ENCODE measurements around the gene LRRC7. TPM values are rescaled to one million over a fixed set of nuclear protein-coding genes. Genes with fewer than 3 reads are reported as not detected.

The LRRC7 gene
- 7.8 and 11.1 TPM in 2 replicates for total RNA-seq
- long read RNA-seq, partial matches to known transcripts: 1 of 13 reads
- long read RNA-seq, other reads (novel, unspliced or antisense): 12 of 13 reads

DNA sequence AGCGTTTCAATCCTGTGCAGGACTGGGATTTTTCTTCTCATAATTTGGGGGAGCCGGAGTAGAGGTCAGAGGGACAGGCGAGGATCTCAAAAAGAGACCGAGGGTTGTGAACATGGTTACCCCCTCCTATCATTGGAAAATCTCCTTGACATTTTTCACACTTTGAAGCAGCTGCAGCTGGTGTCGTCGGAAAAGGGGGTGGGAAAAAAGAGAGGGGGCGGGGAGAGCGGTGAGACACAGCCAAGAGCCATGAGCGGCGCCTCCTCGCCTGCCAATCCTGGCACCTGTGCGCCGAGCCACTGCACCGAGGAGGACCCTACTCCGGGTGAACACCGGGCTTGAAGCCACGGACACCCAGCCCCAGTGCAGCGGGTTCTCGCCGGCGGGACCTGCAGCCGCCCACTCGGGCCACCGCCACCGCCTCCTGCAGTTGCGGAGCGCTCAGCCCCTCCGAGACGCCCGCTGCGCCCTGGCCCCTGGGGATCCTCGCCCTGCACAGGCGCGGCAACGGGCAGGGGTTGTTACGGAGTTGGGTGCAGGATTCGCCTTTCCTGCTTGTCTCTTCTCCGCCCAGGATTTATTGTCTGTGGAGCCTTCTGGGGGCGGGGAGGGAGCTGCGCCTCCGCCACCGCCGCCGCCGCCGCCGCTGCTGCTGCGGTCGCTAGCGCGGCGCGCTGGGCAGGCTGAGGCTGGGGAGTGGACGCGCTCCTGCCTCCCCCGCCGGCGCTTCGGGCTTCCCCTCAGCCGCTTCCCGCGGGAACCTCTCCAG lies at the start of gene LRRC7:
Gene LRRC7, plus strand, starts transcription at position 271 of the 769 bp plus-strand sequence. CDS start 718 bp downstream, outside the sequence.
- Mint-ChIP-seq H3K27me3 (peaks cover 69% of the 10 kb centered on the region), H3K4me3 (ENCODE audit: low read depth) (peak within 1 kb of the TSS; percentile 81), H3K36me3 (ENCODE audit: insufficient read depth) (no peaks in the 10 kb centered on the region), H3K9me3 (ENCODE audit: low read depth) (no peaks in the 10 kb centered on the region), H3K4me1 (ENCODE audit: low read depth) (peaks cover 19% of the 10 kb centered on the region), H3K27ac (peak within 1 kb of the TSS; percentile 53)
- peak; percentile 29 for DNase-seq (ENCODE audit: low spot score, unreplicated experiment)
- TF ChIP-seq, protein P1, sequence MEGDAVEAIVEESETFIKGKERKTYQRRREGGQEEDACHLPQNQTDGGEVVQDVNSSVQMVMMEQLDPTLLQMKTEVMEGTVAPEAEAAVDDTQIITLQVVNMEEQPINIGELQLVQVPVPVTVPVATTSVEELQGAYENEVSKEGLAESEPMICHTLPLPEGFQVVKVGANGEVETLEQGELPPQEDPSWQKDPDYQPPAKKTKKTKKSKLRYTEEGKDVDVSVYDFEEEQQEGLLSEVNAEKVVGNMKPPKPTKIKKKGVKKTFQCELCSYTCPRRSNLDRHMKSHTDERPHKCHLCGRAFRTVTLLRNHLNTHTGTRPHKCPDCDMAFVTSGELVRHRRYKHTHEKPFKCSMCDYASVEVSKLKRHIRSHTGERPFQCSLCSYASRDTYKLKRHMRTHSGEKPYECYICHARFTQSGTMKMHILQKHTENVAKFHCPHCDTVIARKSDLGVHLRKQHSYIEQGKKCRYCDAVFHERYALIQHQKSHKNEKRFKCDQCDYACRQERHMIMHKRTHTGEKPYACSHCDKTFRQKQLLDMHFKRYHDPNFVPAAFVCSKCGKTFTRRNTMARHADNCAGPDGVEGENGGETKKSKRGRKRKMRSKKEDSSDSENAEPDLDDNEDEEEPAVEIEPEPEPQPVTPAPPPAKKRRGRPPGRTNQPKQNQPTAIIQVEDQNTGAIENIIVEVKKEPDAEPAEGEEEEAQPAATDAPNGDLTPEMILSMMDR (IDR thresholded peaks at IDR 0.05; ENCODE audit: unreplicated experiment): no peak

DNA sequence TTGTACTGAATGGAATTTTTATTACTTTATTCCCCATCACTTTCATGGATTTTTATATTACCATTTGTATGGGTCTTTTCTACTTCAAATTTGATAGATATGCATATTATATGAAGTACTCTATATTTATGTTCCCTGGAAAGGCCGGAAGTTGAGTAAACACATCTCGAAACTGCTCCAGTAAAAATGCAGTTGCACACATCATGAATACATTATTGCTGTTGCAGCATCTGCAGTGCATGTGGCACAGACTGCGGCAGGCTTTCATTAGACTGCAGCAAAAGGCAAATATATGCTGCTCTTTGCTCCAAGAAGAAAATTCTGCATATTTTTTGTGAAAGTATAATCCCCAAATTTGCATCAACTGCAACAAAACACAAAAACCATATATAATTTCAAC lies 48.7 kb upstream of the LRRC7 start:
- no peaks in the 10 kb centered on the region for H3K27me3 Mint-ChIP-seq
- TF ChIP-seq, protein P1 (IDR thresholded peaks at IDR 0.05; ENCODE audit: unreplicated experiment): no peak
- no peak overlapping the region for H3K4me3 Mint-ChIP-seq (ENCODE audit: low read depth)

DNA sequence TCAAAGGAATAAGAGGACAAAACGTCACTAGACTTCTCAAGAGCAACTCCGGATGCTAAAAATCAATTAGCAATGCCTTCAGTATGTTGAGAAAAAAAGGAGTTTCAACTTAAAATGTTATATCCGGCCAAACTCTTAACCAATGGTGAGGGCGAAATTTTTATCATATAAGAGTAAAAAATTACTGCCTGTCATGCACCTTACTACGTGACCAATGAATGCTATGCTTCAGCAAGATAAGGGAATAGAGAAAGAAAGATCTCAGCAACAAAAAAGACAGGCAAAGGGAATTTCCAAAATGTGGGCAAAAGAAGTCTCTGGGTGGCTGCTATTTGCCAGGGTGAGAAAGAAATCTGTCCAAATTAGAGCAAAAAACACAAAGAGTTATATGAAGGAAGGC lies 47.4 kb upstream of the LRRC7 start:
- Mint-ChIP-seq H3K4me1 (ENCODE audit: low read depth) (peaks cover 2% of the 10 kb centered on the region), H3K36me3 (ENCODE audit: insufficient read depth) (no peaks in the 10 kb centered on the region), H3K27me3 (no peaks in the 10 kb centered on the region), H3K9me3 (ENCODE audit: low read depth) (peaks cover 4% of the 10 kb centered on the region), H3K27ac (no peak overlapping the region), H3K4me3 (ENCODE audit: low read depth) (no peak overlapping the region)
- no peak for DNase-seq (ENCODE audit: low spot score, unreplicated experiment)
- TF ChIP-seq, protein P1 (IDR thresholded peaks at IDR 0.05; ENCODE audit: unreplicated experiment): no peak

More for the DNA sequence above, 48.7 kb upstream of the LRRC7 start:
- Mint-ChIP-seq H3K4me1 (ENCODE audit: low read depth) (peaks cover 6% of the 10 kb centered on the region), H3K9me3 (ENCODE audit: low read depth) (peaks cover 4% of the 10 kb centered on the region), H3K27ac (no peak overlapping the region), H3K36me3 (ENCODE audit: insufficient read depth) (no peaks in the 10 kb centered on the region)
- DNase-seq (ENCODE audit: low spot score, unreplicated experiment): no peak

DNA sequence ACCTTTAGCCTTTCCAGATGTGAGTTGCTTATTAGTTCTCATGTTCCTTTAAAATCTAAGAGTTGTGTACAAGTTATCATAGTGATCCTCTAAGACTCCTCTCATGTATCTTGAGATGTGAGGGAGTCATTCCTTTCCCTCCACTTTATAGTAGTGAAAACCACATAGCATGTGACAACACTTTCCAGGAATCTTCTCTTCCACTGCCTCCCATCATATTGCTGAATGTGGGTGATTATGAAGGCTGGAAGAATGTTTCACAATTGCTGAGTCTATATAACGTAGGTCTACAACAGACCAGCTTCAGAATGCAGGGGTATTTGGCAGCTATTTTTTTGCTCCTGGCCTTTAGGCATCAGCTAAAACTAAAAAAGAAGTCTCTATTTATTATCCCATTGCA lies 44.7 kb upstream of the LRRC7 start:
- TF ChIP-seq, protein P1 (IDR thresholded peaks at IDR 0.05; ENCODE audit: unreplicated experiment): no peak
- Mint-ChIP-seq H3K4me1 (ENCODE audit: low read depth) (no peaks in the 10 kb centered on the region), H3K9me3 (ENCODE audit: low read depth) (no peaks in the 10 kb centered on the region), H3K36me3 (ENCODE audit: insufficient read depth) (no peaks in the 10 kb centered on the region), H3K27me3 (no peaks in the 10 kb centered on the region), H3K27ac (no peak overlapping the region), H3K4me3 (ENCODE audit: low read depth) (no peak overlapping the region)
- no peak for DNase-seq (ENCODE audit: low spot score, unreplicated experiment)

DNA sequence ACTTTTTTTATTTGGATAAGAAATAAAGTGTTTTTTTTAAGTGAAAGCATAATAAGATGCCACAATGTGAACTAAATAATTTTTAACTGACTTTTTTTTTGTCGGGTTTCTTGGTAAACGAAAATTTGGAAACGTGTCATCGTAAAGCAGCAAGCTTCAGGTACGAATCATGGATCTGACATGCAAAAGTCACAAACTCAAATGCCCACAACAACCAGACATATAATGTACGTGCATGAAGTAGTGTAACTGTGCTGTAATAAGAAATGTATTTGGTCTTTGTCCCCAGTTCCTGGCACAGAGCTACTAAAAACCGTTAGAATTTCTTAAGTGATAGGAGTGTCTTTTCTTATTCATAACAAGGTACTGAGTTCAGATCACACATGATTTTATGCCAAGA lies 44.3 kb upstream of the LRRC7 start:
- H3K27me3 Mint-ChIP-seq: no peaks in the 10 kb centered on the region
- no peak for DNase-seq (ENCODE audit: low spot score, unreplicated experiment)
- H3K27ac Mint-ChIP-seq: no peak overlapping the region
- H3K9me3 Mint-ChIP-seq (ENCODE audit: low read depth): no peaks in the 10 kb centered on the region
- no peak overlapping the region for H3K4me3 Mint-ChIP-seq (ENCODE audit: low read depth)
- no peaks in the 10 kb centered on the region for H3K36me3 Mint-ChIP-seq (ENCODE audit: insufficient read depth)
- H3K4me1 Mint-ChIP-seq (ENCODE audit: low read depth): no peaks in the 10 kb centered on the region
- TF ChIP-seq, protein P1 (IDR thresholded peaks at IDR 0.05; ENCODE audit: unreplicated experiment): no peak

Data from progenitor cell of endocrine pancreas (in vitro differentiated cells).